Astrocyte (in vitro differentiated cells and primary cell): ENCODE results near the gene GRAMD4.

ENCODE experiments used
- CTCF ChIP-seq: IDR thresholded peaks from 2 replicates; pipeline ENCODE4 v1.5.1; 2011; ENCODE audit warnings: low read depth, mild to moderate bottlenecking, inconsistent platforms, low read length, moderate library complexity; ENCODE audit not compliant: insufficient read depth
- EZH2 ChIP-seq: IDR thresholded peaks from 2 replicates; pipeline ENCODE4 v1.6.1; 2012; ENCODE audit warnings: mild to moderate bottlenecking, low read length, inconsistent platforms; ENCODE audit not compliant: insufficient read depth

GRCh38 chr22:46676881-46677280 is 56.7 kb downstream of the GRAMD4 start:
- no peak for TF ChIP-seq CTCF
- TF ChIP-seq EZH2 = no peak
